Measurements from ENCODE around the gene GPATCH8.

DNA sequence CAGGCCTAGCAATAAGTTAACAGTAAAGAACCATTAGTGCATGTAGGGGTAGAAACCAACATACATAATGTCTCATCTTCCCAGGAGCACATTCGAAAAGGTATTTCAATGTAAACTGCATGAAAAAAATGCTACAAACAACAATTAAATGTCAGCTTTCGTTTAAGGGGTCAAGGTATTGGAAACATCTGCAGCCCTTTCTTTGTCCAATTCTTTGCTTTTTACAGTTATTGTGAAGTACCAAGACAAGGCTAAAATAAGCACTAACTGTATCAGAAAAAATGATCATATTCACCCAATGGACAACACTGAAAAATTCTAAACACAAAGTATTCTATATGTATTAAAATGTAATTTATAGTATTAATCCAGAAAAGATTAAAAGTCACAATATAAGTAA lies 37.9 kb downstream of the GPATCH8 start:
- TF ChIP-seq KLF16 (tag by site-specific recombination; IDR thresholded peaks at IDR 0.05): no peak
- no peak for TF ChIP-seq ZNF324 (tag by site-specific recombination; IDR thresholded peaks at IDR 0.05)
